NCI-H524 treated with DMSO at 0.1 percent for 48 hours (cell line): Measurements from ENCODE around the gene LTB4R2.
"Not testable (repeated sequence)": the region's sequence is repeated elsewhere in the genome, so short reads cannot be mapped to it uniquely, and the experiment has no call there.

ENCODE experiments used
- DNase-seq: peaks from one replicate; lab custom pipeline; 2025; lab: John Stamatoyannopoulos, UW

Gene LTB4R2

DNA sequence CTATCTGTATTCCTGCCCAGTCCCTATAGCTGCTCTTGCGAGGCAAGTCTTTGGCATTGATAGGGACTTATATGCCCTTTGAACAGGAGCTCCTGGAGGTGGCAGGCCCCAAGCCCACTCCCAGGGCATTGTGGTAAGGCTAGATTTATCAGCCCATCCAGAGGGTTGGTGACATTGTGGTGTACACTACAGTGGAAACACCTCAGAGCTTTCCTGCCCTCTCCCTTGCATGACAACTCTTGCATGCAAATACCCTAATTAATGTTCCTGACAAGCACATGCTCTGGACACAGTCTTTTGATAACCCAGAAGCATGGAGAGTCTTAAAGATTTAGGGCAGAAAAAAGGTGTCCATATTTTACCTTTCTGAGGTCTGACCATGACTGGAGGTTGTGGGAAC, 30.7 kb downstream of the LTB4R2 start:
- no peak for DNase-seq

DNA sequence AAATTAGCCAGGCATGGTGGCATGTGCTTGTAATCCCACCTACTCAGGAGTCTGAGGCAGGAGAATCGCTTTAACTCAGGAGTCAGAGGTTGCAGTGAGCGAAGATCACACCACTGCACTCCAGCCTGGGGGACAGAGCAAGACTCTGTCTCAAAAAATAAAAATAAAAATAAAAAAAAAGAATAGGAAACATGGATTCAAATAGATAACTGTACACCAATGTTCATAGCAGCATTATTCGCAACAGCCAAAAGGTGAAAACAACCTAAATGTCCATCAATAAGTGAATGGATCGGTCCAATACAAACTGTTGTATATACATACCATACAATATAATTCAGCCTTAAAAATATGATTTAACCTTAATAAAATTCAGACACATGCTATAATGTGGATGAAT, 32.9 kb downstream of the LTB4R2 start:
- no peak for DNase-seq

DNA sequence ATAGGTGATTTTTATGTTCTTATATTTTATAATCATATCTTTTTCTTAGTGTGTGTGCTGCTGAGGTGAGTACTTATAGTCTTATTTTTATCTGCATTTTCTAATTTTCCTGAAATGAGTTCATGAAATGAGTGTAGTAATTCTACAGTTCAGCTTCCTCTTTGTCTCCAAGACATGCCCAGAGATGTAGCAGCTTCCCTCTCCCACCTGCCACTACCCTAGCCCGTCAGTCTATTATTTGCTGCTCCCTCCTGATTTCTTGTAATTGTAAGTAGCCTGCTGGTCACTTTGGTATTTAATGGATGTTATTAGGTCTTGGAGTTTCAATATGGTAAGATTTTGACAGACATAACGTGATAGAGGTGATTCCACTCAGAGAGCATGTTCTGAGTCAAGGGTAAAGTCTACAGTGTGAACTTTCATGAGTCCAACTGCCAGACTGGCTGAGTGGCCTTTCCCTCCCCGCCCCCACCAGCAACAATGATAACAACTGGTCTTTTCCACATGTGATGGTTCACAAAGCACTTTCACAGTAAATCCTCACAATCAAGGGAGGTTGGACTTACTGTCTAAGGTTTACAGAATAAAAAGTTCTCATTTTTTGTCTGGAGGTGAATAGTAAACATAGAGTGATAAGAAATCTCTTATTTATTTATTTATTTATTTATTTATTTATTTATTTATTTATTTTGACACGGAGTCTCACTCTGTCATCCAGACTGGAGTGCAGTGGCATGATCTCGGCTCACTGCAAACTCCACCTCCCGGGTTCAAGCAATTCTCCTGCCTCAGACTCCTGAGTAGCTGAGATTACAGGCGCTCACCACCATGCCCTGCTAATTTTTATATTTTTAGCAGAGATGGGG, 34.1 kb downstream of the LTB4R2 start:
- no peak for DNase-seq

DNA sequence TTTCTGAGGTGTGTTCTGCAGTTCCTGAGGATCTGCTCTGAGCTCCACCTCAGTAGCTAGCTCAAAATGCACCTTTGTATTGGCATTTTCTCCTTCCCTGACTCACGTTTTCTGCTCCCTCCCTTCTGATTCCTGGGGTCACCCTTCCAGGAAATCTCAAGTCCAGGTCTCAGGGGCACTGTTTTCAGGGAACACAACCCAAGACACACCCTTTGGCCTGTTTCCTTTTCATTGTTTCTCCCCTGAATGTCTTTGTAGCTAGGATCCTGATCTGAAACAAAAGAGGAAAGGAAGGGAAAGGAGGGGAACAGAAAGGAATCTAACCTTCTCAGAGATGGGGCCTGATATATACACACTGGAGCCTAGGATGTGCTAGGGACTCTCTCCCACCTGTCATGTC, 37.2 kb downstream of the LTB4R2 start:
- DNase-seq: no peak

DNA sequence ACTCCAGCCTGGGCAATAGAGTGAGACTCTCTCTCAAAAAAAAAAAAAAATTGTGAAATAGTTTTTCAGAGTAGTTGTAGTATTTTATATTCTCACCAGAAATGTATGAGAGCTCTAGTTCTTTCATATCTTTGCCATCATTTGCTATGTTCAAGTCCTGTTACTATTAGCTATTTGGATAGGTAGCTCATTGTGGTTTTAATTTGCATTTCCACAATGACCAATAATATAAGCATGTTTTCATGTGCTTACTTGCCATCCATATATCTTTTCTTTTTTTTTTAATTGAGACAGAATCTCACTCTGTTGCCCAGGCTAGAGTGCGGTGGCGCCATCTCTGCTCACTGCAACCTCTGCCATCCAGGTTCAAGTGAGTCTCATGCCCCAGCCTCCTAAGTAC, 38.2 kb downstream of the LTB4R2 start:
- DNase-seq: no peak

DNA sequence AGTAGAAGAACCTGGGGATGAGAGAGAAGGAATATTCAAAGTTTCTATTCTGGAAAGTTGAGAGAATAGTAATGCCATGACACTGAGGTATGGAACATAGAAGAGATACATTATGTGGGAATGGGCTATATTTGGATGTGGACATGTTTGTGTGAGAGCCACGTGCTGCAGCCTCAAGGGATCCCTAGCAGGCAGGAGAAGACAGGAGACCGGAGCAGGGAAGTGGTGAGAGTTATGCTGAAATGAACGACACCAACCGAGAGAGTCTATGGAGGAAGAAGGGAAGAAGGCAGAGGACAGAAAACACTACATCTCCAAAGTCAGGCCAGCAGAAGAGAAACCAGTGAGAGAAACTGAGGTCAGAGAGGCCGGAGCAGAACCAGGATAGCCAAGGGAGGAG, 39.8 kb downstream of the LTB4R2 start:
- DNase-seq: no peak

DNA sequence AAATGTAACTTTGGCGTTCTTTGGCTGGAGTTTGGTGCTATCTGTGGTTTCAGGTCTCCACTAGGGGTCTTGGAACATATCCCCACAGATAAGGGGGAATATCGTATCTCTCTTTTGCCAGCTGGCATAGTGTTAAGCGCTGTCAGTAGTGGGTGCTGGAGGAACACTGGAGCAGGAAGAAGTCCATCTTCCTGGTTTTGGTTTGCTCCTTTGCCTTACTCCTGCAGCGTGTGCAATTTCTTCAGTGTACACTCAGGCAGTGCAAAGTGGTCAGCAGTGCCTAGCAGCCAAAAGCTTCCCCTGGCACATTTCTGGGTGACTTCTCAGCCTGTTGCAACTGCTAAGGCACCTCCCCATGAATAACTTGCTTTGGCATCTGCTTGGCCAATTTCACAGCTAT, 41.6 kb downstream of the LTB4R2 start:
- peak; percentile 46 for DNase-seq

DNA sequence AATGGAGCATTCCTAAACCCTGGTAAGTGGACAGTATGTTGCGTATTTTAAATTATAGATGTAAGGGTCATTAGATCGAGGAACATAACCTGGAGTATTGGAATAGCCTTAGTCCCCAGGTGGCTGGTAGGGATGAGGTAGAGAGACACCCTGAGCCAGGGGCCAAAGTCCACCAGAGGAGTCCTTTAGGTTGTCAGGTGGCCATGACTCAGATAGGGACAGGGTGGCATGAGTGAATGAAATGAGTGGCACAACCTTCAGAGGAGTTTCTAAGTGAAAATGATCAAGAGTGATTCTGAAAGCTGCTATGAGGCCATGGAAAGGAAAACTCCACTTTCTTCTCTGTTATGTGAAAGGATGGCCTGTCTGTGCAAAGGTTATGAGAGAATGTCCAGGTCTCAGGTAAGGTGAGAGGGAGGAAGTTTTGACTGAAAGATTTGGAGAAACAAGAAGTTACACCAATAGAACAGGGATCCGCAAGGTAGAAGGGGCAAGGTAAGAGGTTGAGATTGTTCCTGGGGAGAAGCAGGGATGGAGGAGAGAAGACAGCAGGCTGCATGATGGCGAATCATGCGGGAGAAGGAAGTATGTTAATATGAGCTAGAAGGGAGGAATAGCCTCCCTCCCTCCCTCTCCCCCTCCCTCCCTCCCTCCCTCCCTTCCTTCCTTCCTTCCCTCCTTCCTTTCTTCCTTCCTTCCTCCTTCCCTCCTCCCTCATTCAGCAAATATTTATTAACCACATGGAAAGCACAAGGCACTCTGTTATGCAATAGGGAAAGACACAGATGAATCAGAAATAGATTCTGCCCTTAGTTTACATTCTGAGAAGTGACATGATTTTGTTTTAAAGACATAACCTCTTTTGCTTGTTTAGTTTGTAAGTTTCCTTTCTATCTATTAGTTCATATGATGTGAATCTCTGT, 43.9 kb downstream of the LTB4R2 start:
- no peak for DNase-seq

DNA sequence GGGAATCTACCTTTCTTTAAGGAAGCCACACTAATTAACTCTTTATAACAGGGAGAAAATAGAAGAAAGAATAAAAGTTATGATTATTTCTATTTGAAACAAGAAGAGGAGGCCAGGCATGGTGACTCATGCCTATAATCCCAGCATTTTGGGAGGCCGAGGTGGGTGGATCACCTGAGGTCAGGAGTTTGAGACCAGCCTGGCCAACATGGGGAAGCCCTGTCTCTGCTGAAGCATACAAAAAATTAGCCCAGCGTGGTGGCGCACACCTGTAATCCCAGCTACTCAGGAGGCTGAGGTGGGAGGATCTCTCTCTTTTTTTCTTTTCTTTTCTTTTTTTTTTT, 44.5 kb downstream of the LTB4R2 start:
- DNase-seq: not testable (repeated sequence)

DNA sequence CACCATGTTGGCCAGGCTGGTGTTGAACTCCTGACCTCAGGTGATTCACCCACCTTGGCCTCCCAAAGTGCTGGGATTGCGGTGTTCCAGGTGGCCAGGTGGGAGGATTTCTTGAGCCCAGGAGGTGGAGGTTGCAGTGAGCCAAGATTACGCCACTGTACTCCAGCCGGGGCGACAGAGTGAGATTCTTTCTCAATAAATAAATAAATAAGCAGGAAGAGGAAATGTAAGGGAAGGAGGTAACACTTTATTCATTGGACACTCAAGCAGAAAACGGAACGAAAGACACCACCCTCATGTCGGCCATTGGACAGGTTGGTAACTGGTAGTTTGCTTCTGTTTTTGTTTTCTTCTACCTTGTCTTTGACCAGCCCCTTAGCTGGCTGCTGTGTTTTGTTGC, 45.1 kb downstream of the LTB4R2 start:
- DNase-seq: no peak

DNA sequence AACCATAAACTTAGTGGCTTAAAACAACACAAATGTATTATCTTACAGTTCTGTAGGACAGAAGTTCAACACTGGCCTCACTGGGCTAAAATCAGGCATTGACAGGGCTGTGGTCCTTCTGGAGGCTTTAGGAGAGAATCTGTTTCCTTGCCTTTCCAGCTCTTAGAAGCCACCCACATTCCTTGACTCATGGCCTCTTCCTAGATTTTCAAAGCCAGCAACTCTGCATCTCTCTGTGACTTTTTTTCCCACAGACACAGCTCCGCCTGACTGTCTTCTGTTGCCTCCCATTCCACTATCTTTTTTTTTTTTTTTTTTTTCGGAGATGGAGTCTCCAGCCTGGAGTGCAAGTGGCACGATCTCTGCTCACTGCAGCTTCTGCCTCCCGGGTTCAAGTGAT, 46.3 kb downstream of the LTB4R2 start:
- no peak for DNase-seq

DNA sequence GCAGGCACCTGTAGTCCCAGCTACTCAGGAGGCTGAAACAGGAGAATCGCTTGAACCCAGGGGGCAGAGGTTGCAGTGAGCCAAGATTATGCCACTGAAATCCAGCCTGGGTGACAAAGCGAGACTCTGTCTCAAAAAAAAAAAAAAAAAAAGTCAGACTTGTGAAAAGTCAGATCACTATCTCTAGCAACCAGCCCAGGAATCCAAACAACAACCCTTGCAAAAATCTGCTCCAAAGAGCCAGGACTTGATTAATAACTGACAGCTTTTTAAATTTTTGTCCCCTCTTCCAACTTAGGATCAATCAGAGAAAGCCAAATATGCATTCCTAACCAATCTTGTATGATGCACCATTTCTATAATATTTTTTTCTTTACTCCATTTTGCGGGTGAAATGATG, 50.3 kb downstream of the LTB4R2 start:
- no peak for DNase-seq

DNA sequence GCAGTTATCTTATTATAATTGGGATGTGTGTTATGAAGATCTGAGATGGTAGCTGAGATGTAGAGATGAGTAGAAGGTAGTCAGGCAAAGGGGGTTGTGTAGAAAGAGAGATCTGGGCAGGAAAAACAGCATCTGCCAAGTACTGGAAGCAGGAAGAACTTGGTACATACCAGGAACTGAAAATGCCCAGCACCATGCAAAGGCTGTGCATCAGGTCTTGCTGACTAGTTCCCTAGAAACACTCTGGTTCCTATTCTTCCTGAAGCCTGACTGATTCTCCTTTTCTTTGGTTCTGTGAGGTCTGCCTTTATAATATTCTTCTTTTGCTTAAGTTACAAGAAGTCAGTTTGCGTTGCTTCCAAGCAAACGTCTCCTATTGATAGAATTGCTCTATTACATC, 51.4 kb downstream of the LTB4R2 start:
- DNase-seq: no peak
